PC-3 (cell line): ENCODE measurements around the gene CEP70.
"Not testable (repeated sequence)": the region's sequence is repeated elsewhere in the genome, so short reads cannot be mapped to it uniquely, and the experiment has no call there.

Experiments
- CTCF ChIP-seq: fragments of 300-600 bp; sonication (generic); conservative IDR thresholded peaks from 2 replicates; pipeline ENCODE4 v1.5.1; 2017; ENCODE audit warnings: antibody characterized with exemption, low read depth, mild to moderate bottlenecking, low read length
- EZH2 ChIP-seq: fragments of 300-600 bp; sonication (generic); IDR thresholded peaks from one replicate; pipeline ENCODE4 v1.6.1; 2017; ENCODE audit warnings: antibody characterized with exemption, mild to moderate bottlenecking, low read length; ENCODE audit not compliant: unreplicated experiment
- EZH2phosphoT487 ChIP-seq: fragments of 300-600 bp; sonication (generic); IDR thresholded peaks from 2 replicates; pipeline ENCODE4 v1.6.1; 2018; ENCODE audit warnings: mild to moderate bottlenecking, antibody characterized with exemption, low read length, borderline replicate concordance

- TF ChIP-seq CTCF, EZH2phosphoT487, EZH2: not testable (repeated sequence)
Observed at GRCh38 chr3:138597186-138597976, 3.3 kb upstream of the CEP70 start.
